ENCODE data around the gene ANKS3. TPM values are rescaled to one million over a fixed set of nuclear protein-coding genes. Genes with fewer than 3 reads are reported as not detected.

ANKS3 gene
- polyA plus RNA-seq, 1 of the 3 experiments (the other 2 are of a cell fraction): 42.2 TPM

- no peak overlapping the region for H3K4me3 ChIP-seq (ENCODE audit: low read depth in 2 of 2, low read length in 1 of 2)
- CTCF ChIA-PET: interaction anchor here (1.4 kb wide), 1 partner anchor 9 kb away, joined by 3 read pairs; no protein-coding TSS in a partner anchor
- no peak overlapping the region for H3K4me2 ChIP-seq
- DNase-seq: no peak
- H3K9ac ChIP-seq: no peak overlapping the region
- peaks cover 3% of the 10 kb centered on the region for H3F3A ChIP-seq (replicated peaks; ENCODE audit: insufficient read depth)
- peaks cover 24% of the 10 kb centered on the region for H3K79me2 ChIP-seq (ENCODE audit: insufficient read depth)
- POLR2A ChIA-PET: interaction anchor here (0.8 kb wide), 1 partner anchor 8 kb away, joined by 3 read pairs; no protein-coding TSS in a partner anchor
- no peaks in the 10 kb centered on the region for H3K27me3 ChIP-seq (ENCODE audit: insufficient read depth)
- no peak overlapping the region for H2AFZ ChIP-seq (ENCODE audit: low read depth)
- peaks cover 32 to 50% of the 10 kb centered on the region in 2 experiments for H3K36me3 ChIP-seq (replicated peaks in 1 of 2; ENCODE audit: control insufficient read depth in 1 of 2, insufficient read depth in 2 of 2, low read length in 1 of 2)
- H3K4me1 ChIP-seq (ENCODE audit: control insufficient read depth in 1 of 2, insufficient read depth in 2 of 2, low read depth in 1 of 2, low read length in 1 of 2): peaks cover 0 to under 1% of the 10 kb centered on the region in 2 experiments; a peak in 1 of 4 replicates
- no peak for TF ChIP-seq SMC3 (IDR thresholded peaks at IDR 0.05; ENCODE audit: low read depth, low read length)
- no peak for TF ChIP-seq CTCF (IDR thresholded peaks at IDR 0.05)
- TF ChIP-seq USF2 (IDR thresholded peaks at IDR 0.05; ENCODE audit: borderline replicate concordance, low read depth, low read length): no peak
- no peak for TF ChIP-seq MAX (IDR thresholded peaks at IDR 0.05; ENCODE audit: low read depth)
- TF ChIP-seq USF1 (IDR thresholded peaks at IDR 0.05; ENCODE audit: borderline replicate concordance, low read depth): no peak
- TF ChIP-seq RXRA (IDR thresholded peaks at IDR 0.05; ENCODE audit: borderline replicate concordance, low read depth): no peak
- TF ChIP-seq FOXM1 (IDR thresholded peaks at IDR 0.05; ENCODE audit: low read depth): no peak
- TF ChIP-seq MEF2A (IDR thresholded peaks at IDR 0.05; ENCODE audit: borderline replicate concordance, low read depth): no peak
- TF ChIP-seq REST (IDR thresholded peaks at IDR 0.05; ENCODE audit: low read depth, low read length): no peak
- TF ChIP-seq NFIC (IDR thresholded peaks at IDR 0.05; ENCODE audit: borderline replicate concordance): no peak
- no peak for TF ChIP-seq MXI1 (IDR thresholded peaks at IDR 0.05; ENCODE audit: low read depth, low read length)
- TF ChIP-seq EP300 (IDR thresholded peaks at IDR 0.05; ENCODE audit: borderline replicate concordance in 1 of 2, low read depth in 1 of 2, low read length in 1 of 2): no peak
- no peak for TF ChIP-seq JUND (IDR thresholded peaks at IDR 0.05)
- TF ChIP-seq IRF3 (IDR thresholded peaks at IDR 0.05; ENCODE audit: low read depth, low read length): no peak
- no peaks in the 10 kb centered on the region for H4K20me1 ChIP-seq (ENCODE audit: insufficient read depth)
- WGBS (ENCODE audit: low lambda C conversion rate): 91% methylated on average over 7 of the region's 23 CpGs
- H3K9me3 ChIP-seq: 0 out of 2 replicates have a peak, but pooled peaks cover under 1% of the 10 kb centered on the region
- no peaks in the 10 kb centered on the region for H3K9me2 ChIP-seq
- no peak overlapping the region for H3K27ac ChIP-seq (ENCODE audit: low read depth in 2 of 2, low read length in 1 of 2)
Measured at GRCh38 chr16:4760221-4760910, 26.3 kb upstream of the ANKS3 start.
